HEK293T (cell line): Measurements from ENCODE around the gene LETM1.

Source experiments
- CTCF ChIA-PET: fragments of 350-600 bp; formaldehyde crosslinking; extraction: SDS; loops from one replicate; lab custom pipeline; 2021; ENCODE audit warnings: antibody characterized with exemption, inconsistent platforms; lab: Yijun Ruan, JAX
- POLR2A ChIA-PET: fragments of 350-600 bp; formaldehyde crosslinking; extraction: SDS; loops from one replicate; lab custom pipeline; 2020; ENCODE audit warnings: antibody characterized with exemption, inconsistent platforms; lab: Yijun Ruan, JAX
- DNase-seq: peaks from one replicate; pipeline ENCODE4 v3.0.0; 2012; ENCODE audit warnings: mixed read lengths; ENCODE audit errors: extremely low spot score
- ARNT ChIP-seq: fragments of 450-650 bp; IDR thresholded peaks from 2 replicates; pipeline ENCODE4 v1.6.1; 2017; ENCODE audit warnings: mild to moderate bottlenecking
- BHLHE40 ChIP-seq: fragments of 450-650 bp; IDR thresholded peaks from 2 replicates; pipeline ENCODE4 v1.6.1; 2016; ENCODE audit warnings: mild to moderate bottlenecking, moderate library complexity, borderline replicate concordance
- CTBP1 ChIP-seq: fragments of 450-650 bp; IDR thresholded peaks from 2 replicates; pipeline ENCODE4 v1.6.1; 2016; ENCODE audit warnings: borderline replicate concordance
- ELF4 ChIP-seq: fragments of 450-650 bp; IDR thresholded peaks from 2 replicates; pipeline ENCODE4 v1.6.1; 2017; ENCODE audit warnings: antibody characterized with exemption
- FOXA1 ChIP-seq: fragments of 450-650 bp; IDR thresholded peaks from 2 replicates; pipeline ENCODE4 v1.6.1; 2016; ENCODE audit warnings: mild to moderate bottlenecking
- FOXK2 ChIP-seq: fragments of 450-650 bp; IDR thresholded peaks from 2 replicates; pipeline ENCODE4 v1.6.1; 2016; ENCODE audit warnings: mild to moderate bottlenecking
- FOXM1 ChIP-seq: fragments of 450-650 bp; IDR thresholded peaks from 2 replicates; pipeline ENCODE4 v1.6.1; 2017; ENCODE audit warnings: mild to moderate bottlenecking, borderline replicate concordance
- HDGF ChIP-seq: fragments of 450-650 bp; IDR thresholded peaks from 2 replicates; pipeline ENCODE4 v1.6.1; 2017; ENCODE audit warnings: antibody characterized with exemption, borderline replicate concordance
- L3MBTL2 ChIP-seq: fragments of 450-650 bp; conservative IDR thresholded peaks from 2 replicates; pipeline ENCODE4 v1.6.1; 2016; ENCODE audit warnings: mild to moderate bottlenecking
- LEF1 ChIP-seq: fragments of 450-650 bp; IDR thresholded peaks from 2 replicates; pipeline ENCODE4 v1.6.1; 2017; ENCODE audit warnings: mild to moderate bottlenecking, borderline replicate concordance
- NFRKB ChIP-seq: fragments of 450-650 bp; IDR thresholded peaks from 2 replicates; pipeline ENCODE4 v1.6.1; 2016; ENCODE audit warnings: mild to moderate bottlenecking, moderate library complexity
- PKNOX1 ChIP-seq: fragments of 450-650 bp; IDR thresholded peaks from 2 replicates; pipeline ENCODE4 v1.6.1; 2016
- SP1 ChIP-seq: fragments of 450-650 bp; IDR thresholded peaks from 2 replicates; pipeline ENCODE4 v1.6.1; 2017
- SUZ12 ChIP-seq: fragments of 450-650 bp; IDR thresholded peaks from 2 replicates; pipeline ENCODE4 v1.6.1; 2016; ENCODE audit warnings: mild to moderate bottlenecking
- TARDBP ChIP-seq: fragments of 450-650 bp; IDR thresholded peaks from 2 replicates; pipeline ENCODE4 v1.6.1; 2016
- ZNF384 ChIP-seq: fragments of 450-650 bp; IDR thresholded peaks from 2 replicates; pipeline ENCODE4 v1.6.1; 2016

Gene LETM1

DNA sequence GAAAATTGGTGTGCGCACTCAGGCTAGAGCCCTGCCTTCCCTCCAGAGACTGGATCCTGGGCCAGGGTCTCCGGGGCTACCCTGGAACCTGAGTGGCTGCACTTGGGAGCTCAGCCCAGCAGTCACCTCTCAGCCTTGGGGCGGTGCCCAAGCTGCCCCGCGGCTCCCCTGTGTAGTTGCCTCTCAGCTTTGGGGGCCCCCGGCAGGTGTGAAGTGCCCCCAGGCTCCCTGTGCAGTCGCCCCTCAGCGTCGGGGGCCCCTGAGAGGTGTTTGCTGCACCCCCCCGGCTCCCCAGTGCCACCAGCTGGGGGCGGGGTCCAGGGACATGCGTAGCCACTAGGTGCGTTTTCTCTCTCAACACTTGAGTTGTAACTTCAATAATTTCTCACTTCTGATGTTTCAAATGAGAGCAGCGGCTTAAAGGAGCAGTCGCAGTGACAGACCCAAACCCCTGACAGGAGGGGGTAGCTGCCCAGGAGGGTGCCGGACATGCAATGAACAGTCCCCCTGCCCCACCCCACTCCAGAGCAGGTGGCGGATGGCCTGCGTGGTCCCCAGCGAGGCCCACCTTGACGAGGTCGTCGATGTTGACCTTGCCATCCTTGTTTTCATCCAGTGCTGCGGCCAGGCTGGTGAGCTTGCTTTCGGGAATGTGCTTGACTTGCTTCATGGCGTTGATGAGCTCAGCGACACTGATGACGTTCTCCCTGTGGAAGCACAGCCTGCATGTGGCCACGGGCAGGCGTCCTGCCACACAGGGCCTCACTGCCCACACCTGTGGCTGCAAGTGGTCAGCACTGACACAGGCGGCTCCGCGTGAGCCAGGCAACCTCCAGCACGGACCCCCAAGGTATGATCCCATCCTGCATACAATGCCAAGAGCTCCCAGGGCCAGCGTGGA lies 40.6 kb downstream of the LETM1 start:
- no peak for TF ChIP-seq FOXM1
- no peak for TF ChIP-seq PKNOX1
- TF ChIP-seq ELF4 = no peak
- TF ChIP-seq SUZ12 = no peak
- TF ChIP-seq LEF1 = no peak
- TF ChIP-seq TARDBP = no peak
- TF ChIP-seq CTBP1 = no peak
- TF ChIP-seq L3MBTL2 = no peak
- TF ChIP-seq FOXK2 = no peak
- TF ChIP-seq FOXA1 = no peak
- no peak for TF ChIP-seq HDGF
- no peak for TF ChIP-seq ZNF384
- TF ChIP-seq ARNT = no peak
- TF ChIP-seq NFRKB = no peak
- TF ChIP-seq SP1 = no peak
- no peak for TF ChIP-seq BHLHE40
- POLR2A ChIA-PET = no interaction called here
- CTCF ChIA-PET = interaction anchor here (1.3 to 8.8 kb wide), 2 partner anchors 69 to 85 kb away, joined by 3 to 116 read pairs; no protein-coding TSS in a partner anchor
- DNase-seq = no peak

- DNase-seq = no peak
- CTCF ChIA-PET = interaction anchor here (1.3 to 8.8 kb wide), 2 partner anchors 68 to 86 kb away, joined by 3 to 116 read pairs; no protein-coding TSS in a partner anchor
- TF ChIP-seq FOXK2 (no peak), ELF4 (no peak), L3MBTL2 (no peak), SP1 (no peak), BHLHE40 (no peak), HDGF (no peak), LEF1 (no peak), ARNT (no peak), PKNOX1 (no peak), NFRKB (no peak), FOXA1 (no peak), CTBP1 (no peak), FOXM1 (no peak)
- POLR2A ChIA-PET = no interaction called here
Measured at GRCh38 chr4:1814453-1814852, 41.5 kb downstream of the LETM1 start.

DNA sequence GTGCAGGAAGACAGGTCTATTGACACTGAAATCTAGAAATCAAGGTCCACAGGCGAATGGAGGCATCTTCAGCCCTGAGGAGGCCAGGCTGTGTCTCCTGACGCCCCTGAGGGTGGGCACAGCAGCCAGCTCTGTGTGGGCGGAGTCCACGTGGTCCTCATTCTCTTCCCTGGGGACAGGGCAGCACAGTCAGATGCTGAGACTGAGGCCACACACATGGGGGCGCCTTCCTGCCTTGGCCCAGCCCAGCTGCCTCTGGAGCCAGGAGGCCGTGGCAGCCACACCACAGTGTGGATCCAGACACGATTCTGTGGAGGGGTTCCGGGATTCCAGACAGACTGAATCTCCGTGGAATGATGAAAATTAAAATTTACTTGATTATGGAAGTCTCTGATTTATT lies 42.0 kb downstream of the LETM1 start:
- TF ChIP-seq CTBP1 (no peak), L3MBTL2 (no peak), FOXA1 (no peak), HDGF (no peak), SP1 (no peak), ZNF384 (no peak), PKNOX1 (no peak), TARDBP (no peak), ELF4 (no peak), NFRKB (no peak), SUZ12 (no peak), ARNT (no peak), FOXK2 (no peak), FOXM1 (no peak), LEF1 (no peak), BHLHE40 (no peak)
- no peak for DNase-seq
- ChIA-PET CTCF (interaction anchor here (0.5 to 8.8 kb wide), 3 partner anchors 21 to 96 kb away, joined by 3 to 116 read pairs (median 4); no protein-coding TSS in a partner anchor), POLR2A (interaction anchor here (0.6 to 0.7 kb wide), 2 partner anchors 62 to 94 kb away, joined by 3 read pairs; no protein-coding TSS in a partner anchor)

DNA sequence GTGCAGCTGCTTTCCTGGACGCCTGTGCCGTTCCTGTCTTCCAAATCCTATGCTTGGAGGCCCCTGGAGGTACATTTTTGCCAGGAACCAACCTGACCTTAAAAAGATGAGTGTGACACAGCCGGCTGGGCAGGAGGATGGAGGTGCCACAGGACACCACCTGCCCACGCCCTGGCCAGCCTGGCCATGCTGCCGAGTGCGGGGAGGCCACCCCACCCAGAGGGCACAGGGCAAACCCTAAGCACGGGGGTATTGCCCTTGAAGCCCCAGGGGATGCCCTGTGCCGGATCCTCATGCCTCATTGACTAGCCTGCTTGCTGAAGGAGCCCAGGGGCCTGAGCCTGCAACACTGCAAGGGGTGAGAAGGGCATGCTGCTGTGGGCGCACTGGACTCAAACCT lies 42.7 kb downstream of the LETM1 start:
- no peak for TF ChIP-seq PKNOX1
- no peak for TF ChIP-seq CTBP1
- no peak for TF ChIP-seq L3MBTL2
- no peak for TF ChIP-seq FOXM1
- TF ChIP-seq LEF1 = no peak
- no peak for TF ChIP-seq ELF4
- TF ChIP-seq FOXK2 = no peak
- no peak for TF ChIP-seq FOXA1
- ChIA-PET CTCF (interaction anchor here (0.5 to 8.8 kb wide), 3 partner anchors 21 to 97 kb away, joined by 3 to 116 read pairs (median 4); no protein-coding TSS in a partner anchor), POLR2A (interaction anchor here (0.6 to 1.3 kb wide), 4 partner anchors 14 to 94 kb away, joined by 3 to 5 read pairs (median 3); no protein-coding TSS in a partner anchor)
- no peak for DNase-seq

DNA sequence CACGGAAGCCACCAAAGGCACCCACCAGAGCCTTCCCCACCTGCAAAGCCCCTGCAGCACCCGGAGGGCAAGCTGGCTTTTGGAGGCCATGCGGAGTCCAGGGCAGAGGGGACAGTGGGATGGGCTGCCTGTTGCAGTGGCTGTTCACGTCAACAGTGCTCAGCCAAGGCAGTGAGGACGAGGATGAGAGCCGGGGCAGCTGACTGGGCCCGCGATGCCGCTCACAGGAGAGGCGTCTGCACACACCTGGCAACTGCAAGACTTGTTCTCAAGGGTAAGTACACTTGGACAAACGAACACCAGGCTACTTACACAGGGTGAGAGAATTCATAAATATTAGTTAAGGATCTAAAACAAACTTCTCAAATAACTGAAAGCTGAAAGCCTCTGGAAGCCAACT lies 43.2 kb downstream of the LETM1 start:
- no peak for TF ChIP-seq HDGF
- no peak for TF ChIP-seq NFRKB
- no peak for TF ChIP-seq TARDBP
- no peak for TF ChIP-seq ELF4
- no peak for TF ChIP-seq LEF1
- TF ChIP-seq ZNF384 = no peak
- no peak for TF ChIP-seq FOXK2
- no peak for TF ChIP-seq FOXM1
- TF ChIP-seq BHLHE40 = no peak
- TF ChIP-seq L3MBTL2 = no peak
- TF ChIP-seq SP1 = no peak
- no peak for TF ChIP-seq ARNT
- no peak for TF ChIP-seq PKNOX1
- no peak for TF ChIP-seq FOXA1
- CTCF ChIA-PET = interaction anchor here (0.9 to 8.8 kb wide), 2 partner anchors 44 to 66 kb away, joined by 4 to 116 read pairs; no protein-coding TSS in a partner anchor
- DNase-seq = no peak
- POLR2A ChIA-PET = interaction anchor here (0.6 to 1.3 kb wide), 3 partner anchors 14 to 197 kb away, joined by 3 to 5 read pairs (median 3); no protein-coding TSS in a partner anchor
